GM12873 (cell line): Measurements from ENCODE around the gene NALCN.

Experiments used
- TF ChIP-seq, protein P1 (sequence below): IDR thresholded peaks from 2 replicates; pipeline ENCODE4 v1.5.1; 2012; ENCODE audit warnings: low read depth, mild to moderate bottlenecking, moderate library complexity, low read length, control low read depth; ENCODE audit not compliant: insufficient read depth; ENCODE audit errors: missing control alignments

Gene NALCN

DNA sequence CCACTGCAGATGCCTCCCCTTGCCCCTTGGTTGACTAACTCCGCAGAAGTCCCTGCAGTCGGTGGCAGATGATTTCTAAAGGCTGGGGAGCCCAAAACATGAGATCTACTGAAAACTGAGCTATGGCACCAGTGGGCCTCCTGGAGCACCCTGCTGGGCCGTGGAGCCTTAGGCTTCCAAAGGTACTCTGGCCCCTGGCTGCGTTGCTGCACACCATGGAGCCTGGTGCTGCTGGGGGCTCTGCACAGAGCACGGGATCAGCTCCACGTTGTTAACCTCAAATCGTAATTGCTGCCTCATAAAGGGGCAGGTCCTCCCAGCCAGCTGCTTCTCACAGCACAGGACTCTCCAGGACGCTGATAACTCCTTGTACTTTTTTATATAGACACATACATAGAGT is 357.5 kb downstream of the NALCN start:
- TF ChIP-seq, protein P1, sequence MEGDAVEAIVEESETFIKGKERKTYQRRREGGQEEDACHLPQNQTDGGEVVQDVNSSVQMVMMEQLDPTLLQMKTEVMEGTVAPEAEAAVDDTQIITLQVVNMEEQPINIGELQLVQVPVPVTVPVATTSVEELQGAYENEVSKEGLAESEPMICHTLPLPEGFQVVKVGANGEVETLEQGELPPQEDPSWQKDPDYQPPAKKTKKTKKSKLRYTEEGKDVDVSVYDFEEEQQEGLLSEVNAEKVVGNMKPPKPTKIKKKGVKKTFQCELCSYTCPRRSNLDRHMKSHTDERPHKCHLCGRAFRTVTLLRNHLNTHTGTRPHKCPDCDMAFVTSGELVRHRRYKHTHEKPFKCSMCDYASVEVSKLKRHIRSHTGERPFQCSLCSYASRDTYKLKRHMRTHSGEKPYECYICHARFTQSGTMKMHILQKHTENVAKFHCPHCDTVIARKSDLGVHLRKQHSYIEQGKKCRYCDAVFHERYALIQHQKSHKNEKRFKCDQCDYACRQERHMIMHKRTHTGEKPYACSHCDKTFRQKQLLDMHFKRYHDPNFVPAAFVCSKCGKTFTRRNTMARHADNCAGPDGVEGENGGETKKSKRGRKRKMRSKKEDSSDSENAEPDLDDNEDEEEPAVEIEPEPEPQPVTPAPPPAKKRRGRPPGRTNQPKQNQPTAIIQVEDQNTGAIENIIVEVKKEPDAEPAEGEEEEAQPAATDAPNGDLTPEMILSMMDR = no peak

DNA sequence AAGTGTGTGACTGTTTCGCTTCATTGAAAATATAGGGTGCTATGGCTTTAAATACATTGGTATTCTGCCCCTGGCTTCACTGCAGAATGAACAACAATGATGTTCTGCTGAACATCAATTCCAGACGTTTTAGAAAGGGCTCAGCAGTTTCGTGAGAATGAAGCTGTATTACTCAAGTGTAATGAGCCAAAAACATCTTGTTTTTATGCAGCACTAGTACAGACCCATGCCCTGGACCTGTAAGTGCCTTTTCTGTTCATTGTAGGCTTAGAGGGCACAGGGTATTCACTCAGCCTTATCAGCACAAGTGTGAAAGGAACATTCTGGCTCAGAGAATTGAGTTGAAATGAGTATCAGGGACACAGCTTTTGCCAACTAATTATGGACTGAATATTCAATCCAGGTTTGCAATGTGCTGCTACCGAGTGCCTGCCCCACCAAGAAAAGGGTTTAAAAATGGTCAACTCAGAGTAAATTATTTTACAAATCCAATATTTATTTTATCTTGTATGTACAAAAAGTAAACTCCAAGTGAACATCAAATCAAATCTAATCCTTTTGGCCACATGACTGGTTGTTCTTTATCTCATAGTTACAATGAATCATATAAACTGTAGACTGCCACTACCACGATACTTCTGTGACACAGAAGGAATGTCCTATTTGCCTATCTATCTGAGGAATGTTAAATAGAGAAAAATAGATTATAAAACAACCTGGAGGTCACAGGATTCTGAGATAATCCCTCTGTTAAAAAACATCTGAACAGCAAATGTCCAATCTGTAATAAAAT is 362.8 kb downstream of the NALCN start:
- TF ChIP-seq, protein P1 = no peak

DNA sequence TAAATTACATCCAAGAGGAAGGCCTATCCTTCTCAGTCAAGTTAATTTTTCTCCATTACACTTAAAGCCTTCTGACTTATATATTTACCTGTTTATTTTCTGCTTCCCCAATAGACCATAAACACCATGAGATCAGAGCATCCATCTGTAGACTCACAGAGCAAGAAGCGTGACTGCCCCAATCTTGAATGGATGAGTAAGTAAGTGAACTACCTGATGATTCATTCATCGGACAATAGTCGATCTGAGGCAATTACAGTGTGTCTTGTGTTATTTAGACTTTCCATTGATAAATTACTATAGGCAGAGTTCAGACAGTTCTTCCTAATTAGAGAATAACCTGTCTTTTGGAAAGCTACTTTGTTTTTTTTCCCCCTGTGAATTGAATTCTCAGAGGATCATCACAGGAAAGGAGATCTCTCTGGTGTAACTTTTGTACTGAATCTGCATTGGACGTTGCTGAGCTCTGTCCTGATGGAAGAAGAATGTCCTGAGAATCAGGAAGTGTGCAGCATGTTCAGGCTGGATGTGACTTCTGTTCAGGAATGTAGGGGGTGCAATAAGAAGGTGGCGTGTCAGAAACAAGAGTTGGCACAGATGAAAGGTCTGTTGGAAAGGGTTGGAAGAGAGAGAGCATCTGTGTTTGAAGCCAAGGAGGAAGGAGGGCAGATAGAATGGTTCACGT is 367.0 kb downstream of the NALCN start:
- TF ChIP-seq, protein P1 = no peak

GRCh38 chr13:101036546-101036945 is 379.8 kb downstream of the NALCN start:
- TF ChIP-seq, protein P1 = no peak

GRCh38 chr13:101035119-101035620 is 381.1 kb downstream of the NALCN start:
- TF ChIP-seq, protein P1 = no peak

DNA sequence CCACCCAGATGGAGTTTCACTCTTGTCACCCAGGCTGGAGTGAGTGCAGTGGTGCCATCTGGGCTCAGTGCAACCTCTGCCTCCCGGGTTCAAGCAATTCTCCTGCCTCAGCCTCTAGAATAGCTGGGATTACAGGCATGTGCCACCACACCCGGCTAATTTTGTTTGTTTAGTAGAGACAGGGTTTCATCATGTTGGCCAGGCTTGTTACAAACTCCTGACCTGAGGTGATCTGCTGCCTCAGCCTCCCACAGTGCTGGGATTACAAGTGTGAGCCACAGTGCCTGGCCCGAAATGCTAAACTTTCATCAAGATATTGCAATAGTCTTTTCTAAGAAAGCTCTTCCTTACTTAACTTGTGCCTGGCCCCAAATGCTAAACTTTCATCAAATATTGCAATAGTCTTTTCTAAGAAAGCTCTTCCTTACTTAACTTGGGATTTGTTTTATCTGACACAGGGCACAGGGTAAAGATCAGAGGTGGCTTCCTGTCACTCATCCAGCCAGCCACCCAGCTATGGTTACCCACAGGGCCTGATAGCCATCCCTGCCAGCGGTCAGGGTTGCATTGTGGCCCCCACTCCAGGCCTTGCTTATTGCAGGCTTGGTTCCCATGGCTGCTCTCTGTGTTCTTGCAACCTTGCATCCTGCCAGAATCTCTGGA is 389.4 kb downstream of the NALCN start:
- TF ChIP-seq, protein P1 = no peak

- TF ChIP-seq, protein P1 = no peak
Measured at GRCh38 chr13:101026328-101026727, 390.0 kb downstream of the NALCN start.
